ENCODE data around the gene NDUFV2. TPM values are rescaled to one million over a fixed set of nuclear protein-coding genes. Genes with fewer than 3 reads are reported as not detected.

Gene NDUFV2
- total RNA-seq (2013), result 132 TPM
- polyA plus RNA-seq, result 100 to 1,000 TPM in 2 of 3 donors, 10 to 100 TPM in 1; 55.4 to 184 (median 162) TPM
- 47.1 and 51.5 TPM in 2 replicates for polyA minus RNA-seq
- 5.9 to 22.4 (median 12.8) reads per million in 11 experiments for total RNA-seq

- Histone ChIP-seq H3K4me2 (replicated peaks; ENCODE audit: extremely low read depth, low read length, poor library complexity, severe bottlenecking) (peak within 1 kb of the TSS; percentile 80), H2AFZ (ENCODE audit: insufficient read depth, low read depth, low read length, poor library complexity, severe bottlenecking) (peak within 1 kb of the TSS; percentile 74), H3K27me3 (ENCODE audit: control insufficient read depth in 2 of 2, insufficient read depth in 2 of 2, low read length in 2 of 2) (no peaks in the 10 kb centered on the region), H3K4me3 (replicated peaks in 1 of 3; ENCODE audit: low read depth in 2 of 3, low read length in 3 of 3) (peak within 1 kb of the TSS; percentile 66 to 95 (median 81)), H3K4me1 (ENCODE audit: control insufficient read depth in 1 of 2, insufficient read depth in 2 of 2, low read length in 2 of 2) (peaks cover 48 to 54% of the 10 kb centered on the region in 2 donors), H3K9ac (ENCODE audit: insufficient read depth, low read length, poor library complexity, severe bottlenecking) (peak within 1 kb of the TSS; percentile 90), H4K20me1 (ENCODE audit: insufficient read depth, low read length) (peaks cover 38% of the 10 kb centered on the region), H3K27ac (ENCODE audit: low read depth in 1 of 2, low read length in 2 of 2) (peak within 1 kb of the TSS; percentile 87 to 94), H3K79me2 (ENCODE audit: insufficient read depth, low read length) (peaks cover 52% of the 10 kb centered on the region), H3K36me3 (replicated peaks in 1 of 2; ENCODE audit: control insufficient read depth in 1 of 2, insufficient read depth in 2 of 2, low read length in 2 of 2) (no peaks in the 10 kb centered on the region), H3K9me3 (replicated peaks in 1 of 2; ENCODE audit: control insufficient read depth in 1 of 2, insufficient read depth in 1 of 2, low read length in 2 of 2) (no peaks in the 10 kb centered on the region)
- Mint-ChIP-seq H3K36me3 (peaks cover 2 to 12% of the 10 kb centered on the region in 2 donors), H3K9me3 (peaks cover 0 to 1% (median 0%) of the 10 kb centered on the region in 7 donors), H3K27ac (peak within 1 kb of the TSS; percentile 93 to 99 (median 96)), H3K27me3 (ENCODE audit: low read depth in 3 of 3) (no peaks in the 10 kb centered on the region), H3K4me1 (peaks cover 54% of the 10 kb centered on the region), H3K4me3 (peak within 1 kb of the TSS; percentile 90 to 94)
- intact Hi-C loops (cut with micrococcal nuclease), result loop anchor here (2.0 to 10.0 kb wide), 4 partner anchors 14 to 372 kb away; partner anchors contain the start of genes ANKRD12 (in 2 of the 2) and RALBP1 (in 1 of the 2)
- no peak for TF ChIP-seq CTCF (IDR thresholded peaks at IDR 0.05)
- peak; percentile 91 to 96 (median 95) for DNase-seq
- under 1% methylated on average over 58 of the region's 64 CpGs for WGBS (ENCODE audit: insufficient coverage)
Measured at GRCh38 chr18:9102508-9103375, at the start of gene NDUFV2. TSS of gene NDUFV2 (plus strand) at chr18:9102699. CDS start at chr18:9102744, 45 bp downstream.

- Histone ChIP-seq H3K4me3 (replicated peaks in 1 of 3; ENCODE audit: low read depth in 2 of 3, low read length in 3 of 3) (no peak overlapping the region), H3K9ac (ENCODE audit: insufficient read depth, low read length, poor library complexity, severe bottlenecking) (no peak overlapping the region), H3K4me2 (replicated peaks; ENCODE audit: extremely low read depth, low read length, poor library complexity, severe bottlenecking) (no peak overlapping the region), H3K9me3 (replicated peaks in 1 of 2; ENCODE audit: control insufficient read depth in 1 of 2, insufficient read depth in 1 of 2, low read length in 2 of 2) (peaks cover 23 to 29% of the 10 kb centered on the region in 2 donors), H3K4me1 (ENCODE audit: control insufficient read depth in 1 of 2, insufficient read depth in 2 of 2, low read length in 2 of 2) (peaks cover 0 to 11% of the 10 kb centered on the region in 2 donors), H3K79me2 (ENCODE audit: insufficient read depth, low read length) (no peaks in the 10 kb centered on the region), H3K27ac (ENCODE audit: low read depth in 1 of 2, low read length in 2 of 2) (no peak overlapping the region), H3K36me3 (replicated peaks in 1 of 2; ENCODE audit: control insufficient read depth in 1 of 2, insufficient read depth in 2 of 2, low read length in 2 of 2) (no peaks in the 10 kb centered on the region), H3K27me3 (ENCODE audit: control insufficient read depth in 2 of 2, insufficient read depth in 2 of 2, low read length in 2 of 2) (no peaks in the 10 kb centered on the region), H2AFZ (ENCODE audit: insufficient read depth, low read depth, low read length, poor library complexity, severe bottlenecking) (no peak overlapping the region), H4K20me1 (ENCODE audit: insufficient read depth, low read length) (no peaks in the 10 kb centered on the region)
- no peak overlapping the region for H3K27ac Mint-ChIP-seq
- H3K36me3 Mint-ChIP-seq, result peaks cover 0 to 3% of the 10 kb centered on the region in 2 donors
- intact Hi-C loops (cut with micrococcal nuclease), result no loop called here
- H3K4me1 Mint-ChIP-seq, result peaks cover 10% of the 10 kb centered on the region
- no peak for DNase-seq
- H3K27me3 Mint-ChIP-seq (ENCODE audit: low read depth in 3 of 3), result peaks cover 0 to 2% (median 0%) of the 10 kb centered on the region in 3 donors
- H3K4me3 Mint-ChIP-seq, result no peak overlapping the region
- TF ChIP-seq CTCF (IDR thresholded peaks at IDR 0.05), result no peak
- WGBS (ENCODE audit: insufficient coverage), result 100% methylated on average over 1 of the region's 1 CpG
- peaks cover 24 to 40% (median 36%) of the 10 kb centered on the region in 7 donors for H3K9me3 Mint-ChIP-seq
Measured at GRCh38 chr18:9053814-9054213, 48.7 kb upstream of the NDUFV2 start.
